GM12801 (cell line): ENCODE measurements around the gene PCGF1.

Source experiments
- TF ChIP-seq, protein P1 (sequence below): IDR thresholded peaks from one replicate; pipeline ENCODE4 v1.5.1; 2011; ENCODE audit warnings: control low read depth; ENCODE audit not compliant: insufficient read length; ENCODE audit errors: extremely low read depth

PCGF1 gene

DNA sequence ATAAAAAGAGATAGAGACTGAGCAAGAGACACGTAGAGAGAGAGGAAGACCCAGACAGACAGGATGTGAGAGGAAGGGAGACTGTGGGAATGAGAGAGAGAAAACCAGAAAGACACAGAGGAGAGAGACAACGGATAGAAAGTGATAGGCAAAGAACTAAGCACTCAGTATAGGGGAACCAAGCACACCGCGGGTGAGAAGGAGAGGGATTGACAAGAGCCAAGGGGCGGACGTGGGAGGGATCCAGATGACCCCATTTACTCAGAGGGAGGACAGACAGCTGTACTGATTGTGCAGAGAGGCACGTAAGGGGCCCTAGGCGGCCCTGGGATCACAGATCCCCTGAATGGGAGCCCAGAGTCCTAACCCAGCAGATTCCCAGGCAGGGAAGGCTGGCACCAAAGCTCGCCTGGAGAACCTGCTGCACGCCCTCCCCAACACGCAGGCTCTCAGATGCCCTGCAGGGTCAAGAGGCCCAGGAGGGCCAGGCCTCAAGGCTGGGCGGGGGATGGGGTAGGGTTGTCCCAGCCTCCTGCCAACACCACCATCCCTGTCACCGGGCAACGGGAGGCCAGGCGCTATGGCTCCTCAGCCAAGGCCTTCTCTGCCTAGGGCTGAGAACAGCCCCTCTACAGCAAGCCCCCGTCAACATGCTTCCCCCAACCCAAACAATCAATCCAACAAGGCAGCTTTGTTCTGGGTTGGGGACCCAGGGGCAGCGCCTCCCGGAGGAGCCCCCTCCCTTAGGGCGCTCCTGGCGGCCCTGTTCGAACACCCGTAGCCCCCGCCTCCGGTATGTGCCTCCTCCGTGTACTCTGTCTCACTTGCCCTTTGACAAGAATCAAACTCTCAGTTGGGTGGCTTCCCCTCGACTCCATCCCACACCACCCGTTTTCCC, 45.7 kb upstream of the PCGF1 start:
- TF ChIP-seq, protein P1, sequence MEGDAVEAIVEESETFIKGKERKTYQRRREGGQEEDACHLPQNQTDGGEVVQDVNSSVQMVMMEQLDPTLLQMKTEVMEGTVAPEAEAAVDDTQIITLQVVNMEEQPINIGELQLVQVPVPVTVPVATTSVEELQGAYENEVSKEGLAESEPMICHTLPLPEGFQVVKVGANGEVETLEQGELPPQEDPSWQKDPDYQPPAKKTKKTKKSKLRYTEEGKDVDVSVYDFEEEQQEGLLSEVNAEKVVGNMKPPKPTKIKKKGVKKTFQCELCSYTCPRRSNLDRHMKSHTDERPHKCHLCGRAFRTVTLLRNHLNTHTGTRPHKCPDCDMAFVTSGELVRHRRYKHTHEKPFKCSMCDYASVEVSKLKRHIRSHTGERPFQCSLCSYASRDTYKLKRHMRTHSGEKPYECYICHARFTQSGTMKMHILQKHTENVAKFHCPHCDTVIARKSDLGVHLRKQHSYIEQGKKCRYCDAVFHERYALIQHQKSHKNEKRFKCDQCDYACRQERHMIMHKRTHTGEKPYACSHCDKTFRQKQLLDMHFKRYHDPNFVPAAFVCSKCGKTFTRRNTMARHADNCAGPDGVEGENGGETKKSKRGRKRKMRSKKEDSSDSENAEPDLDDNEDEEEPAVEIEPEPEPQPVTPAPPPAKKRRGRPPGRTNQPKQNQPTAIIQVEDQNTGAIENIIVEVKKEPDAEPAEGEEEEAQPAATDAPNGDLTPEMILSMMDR, result no peak

DNA sequence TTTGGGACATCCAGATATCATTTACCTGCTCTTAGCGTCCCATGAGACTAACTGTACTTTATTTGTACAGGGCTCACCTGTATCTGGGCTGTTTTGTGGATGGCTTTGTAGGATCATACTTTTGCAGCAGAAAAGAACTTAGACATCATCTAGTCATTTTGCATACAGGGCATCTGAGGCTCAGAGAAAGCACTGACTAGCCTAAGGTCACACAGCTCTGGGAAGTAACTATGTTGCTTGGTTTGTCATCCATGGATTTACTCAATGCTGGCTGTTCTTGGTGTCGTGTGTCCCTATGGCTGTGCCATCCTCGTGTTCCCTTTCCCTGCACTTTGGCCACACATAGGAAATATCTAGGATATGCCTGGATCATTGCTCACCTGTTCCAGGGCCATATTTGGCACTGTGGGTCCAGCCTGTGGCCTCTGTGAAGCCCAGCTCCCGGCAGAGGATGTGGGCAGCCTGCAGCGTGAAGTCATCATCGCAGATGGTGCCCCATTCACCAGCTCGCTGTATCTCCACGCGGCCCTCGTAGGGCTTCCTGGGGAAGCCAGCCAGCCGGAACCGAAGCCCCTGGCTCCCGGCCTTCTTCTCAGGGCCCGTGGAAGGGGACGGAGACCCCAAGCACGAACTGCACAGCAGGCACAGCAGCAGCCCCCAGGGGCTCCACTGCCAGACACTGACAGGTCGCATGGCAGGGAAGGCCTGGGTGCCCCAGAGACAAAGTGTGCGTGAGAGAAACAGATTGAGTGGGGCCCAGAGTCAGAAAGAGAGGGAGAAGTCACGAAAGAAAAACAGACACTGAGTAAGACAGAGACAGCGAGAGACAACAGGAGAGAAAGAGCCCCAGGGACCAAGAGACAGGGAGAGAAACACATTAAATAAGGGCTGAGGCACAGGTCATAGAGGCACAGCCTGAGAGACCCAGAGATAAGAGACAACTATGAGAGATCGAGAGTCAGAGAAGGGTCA, 44.7 kb upstream of the PCGF1 start:
- TF ChIP-seq, protein P1, result no peak

DNA sequence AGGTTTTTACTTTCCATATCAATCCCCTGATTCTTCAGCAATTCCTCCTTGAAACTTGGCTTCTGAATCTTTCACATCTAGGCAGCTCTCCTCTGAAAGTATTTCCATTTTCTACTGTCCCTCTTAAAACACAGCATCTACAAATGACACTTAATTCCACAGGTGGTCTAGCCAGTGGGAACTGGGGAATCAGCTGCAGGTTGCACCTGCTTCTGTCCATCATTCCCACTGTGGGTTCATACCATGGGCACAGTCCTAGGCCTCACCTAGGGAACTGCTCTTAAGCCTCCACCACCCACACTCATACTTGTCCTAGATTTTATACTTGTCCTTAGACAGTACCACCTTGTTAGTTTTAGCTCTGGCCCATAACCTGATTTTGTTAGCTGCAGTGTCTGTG, 44.0 kb upstream of the PCGF1 start:
- TF ChIP-seq, protein P1, result no peak

DNA sequence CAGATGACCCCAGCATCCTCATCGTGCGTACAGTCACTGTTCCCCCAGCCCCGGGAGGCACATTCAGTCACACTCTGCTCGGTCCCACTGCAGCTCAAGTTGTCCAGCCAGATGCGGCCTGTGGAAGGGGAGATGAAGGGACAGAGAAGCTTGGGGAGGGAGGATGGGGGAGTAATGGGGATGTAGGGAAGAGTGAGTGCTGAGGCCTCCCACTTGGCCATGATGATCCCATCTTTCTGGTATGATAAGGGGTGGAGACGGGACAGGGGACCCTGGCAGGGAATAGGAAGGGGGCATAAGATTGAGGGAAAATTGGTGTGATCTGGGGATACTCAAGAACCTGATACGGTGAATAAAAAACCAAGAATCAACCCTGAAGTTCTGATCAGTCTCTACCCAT, 42.7 kb upstream of the PCGF1 start:
- TF ChIP-seq, protein P1, result no peak

DNA sequence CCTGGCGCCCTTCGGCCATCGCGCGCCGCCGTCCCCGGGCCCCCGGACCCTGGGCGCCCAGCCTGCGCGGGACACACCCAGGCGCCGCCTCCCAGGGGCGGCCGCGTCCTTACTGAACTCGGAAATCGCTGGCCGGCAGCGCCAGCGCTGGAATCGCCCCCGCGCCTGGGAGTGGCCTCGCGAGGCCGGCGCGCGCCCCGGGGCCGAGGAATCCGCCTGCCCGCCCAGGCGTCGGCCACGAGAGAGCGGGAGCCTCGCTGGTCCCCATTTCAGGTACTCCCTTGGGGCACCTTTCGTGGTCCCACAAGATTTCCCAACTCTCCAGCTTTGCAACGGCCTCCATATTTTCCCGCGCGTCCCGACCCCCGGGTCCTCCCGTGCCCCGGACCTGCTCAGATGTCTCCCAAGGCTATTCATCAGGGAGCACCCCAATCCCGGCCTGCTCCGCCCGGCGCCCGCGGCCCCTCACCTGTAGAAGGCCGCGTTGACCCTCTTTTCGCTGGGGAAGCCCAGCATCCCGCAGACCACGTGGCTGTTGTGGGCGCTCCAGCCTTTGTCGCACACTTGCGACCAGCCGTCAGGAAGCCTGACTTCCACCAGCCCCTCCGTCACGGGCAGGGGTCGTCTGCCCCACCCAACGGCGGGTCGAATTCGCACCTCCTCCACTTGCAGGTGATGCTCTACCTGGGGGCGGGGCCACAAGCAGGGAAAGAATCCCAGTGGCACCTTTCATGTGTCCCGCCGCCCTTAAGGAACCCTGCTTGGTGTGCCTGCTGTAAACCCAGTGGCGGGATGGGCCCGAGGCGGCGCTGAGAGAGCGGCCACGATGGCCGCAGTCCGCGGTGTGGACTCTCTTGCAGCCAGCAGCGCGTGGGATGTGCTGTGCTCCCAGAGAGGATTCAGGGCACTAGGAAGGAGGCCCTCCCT, 41.7 kb upstream of the PCGF1 start:
- TF ChIP-seq, protein P1, result no peak

DNA sequence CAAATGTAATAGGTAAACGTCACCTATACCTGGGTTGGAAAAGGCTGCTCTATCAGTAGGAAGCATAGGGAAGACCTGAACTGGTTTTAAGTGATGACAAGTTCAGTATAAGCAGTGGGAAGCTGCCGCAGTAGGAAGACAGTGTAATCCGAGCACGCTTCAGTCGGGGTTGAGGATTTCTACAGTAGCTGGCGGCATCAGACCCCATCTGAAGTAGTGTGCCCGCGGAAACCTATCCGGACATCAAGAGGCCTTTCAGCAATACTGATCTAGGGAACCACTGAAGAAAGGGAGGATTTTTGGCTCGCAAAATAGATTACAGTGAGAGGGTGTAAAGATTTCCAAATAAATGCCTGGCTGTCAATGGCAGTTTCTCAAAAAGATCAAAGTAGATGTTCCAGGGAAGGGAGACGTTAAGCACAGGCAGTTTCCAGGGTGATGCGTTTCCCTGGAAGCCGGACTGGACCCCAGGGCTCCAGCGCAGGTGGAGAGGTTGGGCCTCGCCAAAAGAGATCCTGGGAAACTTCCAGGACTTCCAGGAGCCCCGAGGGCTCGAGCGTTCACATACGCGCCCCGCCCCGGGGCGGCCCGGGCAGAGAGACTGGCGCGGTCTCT, 40.9 kb upstream of the PCGF1 start:
- TF ChIP-seq, protein P1, result no peak
